ENCODE results near the gene EMD.
"Not testable (repeated sequence)": the region's sequence is repeated elsewhere in the genome, so short reads cannot be mapped to it uniquely, and the experiment has no call there.

The EMD gene

GRCh38 chrX:154378799-154379568 lies at the start of gene EMD:
Gene EMD, plus strand, starts transcription at chrX:154379295. Its CDS starts 190 bp downstream, at chrX:154379485.
- DNase-seq (ENCODE audit: low read depth in 3 of 3), result peak; percentile 84 to 93 (median 92)

DNA sequence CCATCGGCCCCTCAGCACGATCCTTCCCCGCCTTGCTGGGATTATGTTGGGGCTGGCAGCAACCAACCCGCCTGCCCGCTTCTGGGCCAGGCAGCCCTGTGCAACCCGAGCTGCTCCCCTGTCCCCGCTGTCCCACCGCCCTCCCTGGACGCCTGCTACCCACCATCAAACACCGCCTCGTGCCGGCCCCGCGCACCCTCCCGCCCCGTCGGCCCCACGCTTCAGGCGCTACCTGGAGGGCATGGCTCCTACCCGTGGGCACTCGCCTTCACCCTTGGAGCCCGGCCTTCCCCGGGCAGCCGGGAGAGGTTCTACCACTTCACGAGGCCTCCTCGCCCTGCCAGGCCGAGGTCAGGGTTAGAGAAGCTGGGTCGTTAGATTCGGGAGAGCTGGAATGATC lies 46.5 kb upstream of the EMD start:
- no peak for DNase-seq (ENCODE audit: low read depth in 3 of 3)

GRCh38 chrX:154333116-154333515 lies 46.0 kb upstream of the EMD start:
- no peak for DNase-seq (ENCODE audit: low read depth in 3 of 3)

- no peak for DNase-seq (ENCODE audit: low read depth in 3 of 3)
Measured at GRCh38 chrX:154333837-154334271, 45.2 kb upstream of the EMD start.

GRCh38 chrX:154334496-154334895 lies 44.6 kb upstream of the EMD start:
- no peak for DNase-seq (ENCODE audit: low read depth in 3 of 3)

- not testable (repeated sequence) for DNase-seq (ENCODE audit: low read depth in 3 of 3)
Measured at GRCh38 chrX:154341399-154342298, 37.4 kb upstream of the EMD start.

DNA sequence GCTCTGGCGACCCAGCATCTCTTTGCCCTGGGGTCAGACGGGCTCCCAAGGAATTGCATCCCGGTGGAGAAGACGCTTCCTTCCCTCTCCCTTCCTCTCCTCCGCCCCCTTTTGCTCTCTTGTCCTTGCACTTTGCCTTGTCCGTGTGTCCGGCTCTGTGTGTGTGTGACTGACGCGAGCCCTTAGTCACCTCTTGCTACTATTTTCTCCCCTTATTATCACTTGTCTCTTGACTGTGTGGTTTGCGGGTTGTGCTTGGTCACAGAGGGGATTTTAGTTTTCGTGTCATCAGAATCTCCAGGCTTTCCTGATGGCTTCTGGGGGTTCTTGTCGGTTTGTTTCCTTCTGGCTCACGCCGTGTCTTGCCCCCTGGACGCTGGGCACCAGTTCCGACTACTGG lies 36.0 kb upstream of the EMD start:
- not testable (repeated sequence) for DNase-seq (ENCODE audit: low read depth in 3 of 3)

DNA sequence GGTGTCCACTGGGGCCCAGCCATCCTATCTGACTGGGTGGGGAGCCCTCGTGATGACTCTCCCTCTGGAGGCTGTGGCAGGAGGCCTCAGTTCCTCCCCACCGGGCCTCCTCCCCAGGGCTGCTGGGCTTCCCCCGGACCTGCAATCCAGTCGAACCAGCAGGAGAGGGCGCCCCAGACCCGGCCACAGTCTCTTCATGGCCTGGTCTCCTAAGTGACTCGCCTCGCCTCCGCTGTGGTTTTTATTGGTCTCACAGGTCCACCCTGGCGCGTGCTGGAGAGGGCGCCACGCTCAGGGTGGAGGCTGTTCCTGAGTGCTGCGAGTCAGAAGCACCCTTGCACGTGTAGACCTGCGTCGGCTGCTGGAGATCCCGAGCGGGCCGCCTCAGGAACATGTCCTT lies 35.5 kb upstream of the EMD start:
- not testable (repeated sequence) for DNase-seq (ENCODE audit: low read depth in 3 of 3)

GRCh38 chrX:154348114-154348531 lies 31.0 kb upstream of the EMD start:
- DNase-seq (ENCODE audit: low read depth in 3 of 3), result no peak

GRCh38 chrX:154348646-154349358 lies 30.3 kb upstream of the EMD start:
- no peak for DNase-seq (ENCODE audit: low read depth in 3 of 3)

DNA sequence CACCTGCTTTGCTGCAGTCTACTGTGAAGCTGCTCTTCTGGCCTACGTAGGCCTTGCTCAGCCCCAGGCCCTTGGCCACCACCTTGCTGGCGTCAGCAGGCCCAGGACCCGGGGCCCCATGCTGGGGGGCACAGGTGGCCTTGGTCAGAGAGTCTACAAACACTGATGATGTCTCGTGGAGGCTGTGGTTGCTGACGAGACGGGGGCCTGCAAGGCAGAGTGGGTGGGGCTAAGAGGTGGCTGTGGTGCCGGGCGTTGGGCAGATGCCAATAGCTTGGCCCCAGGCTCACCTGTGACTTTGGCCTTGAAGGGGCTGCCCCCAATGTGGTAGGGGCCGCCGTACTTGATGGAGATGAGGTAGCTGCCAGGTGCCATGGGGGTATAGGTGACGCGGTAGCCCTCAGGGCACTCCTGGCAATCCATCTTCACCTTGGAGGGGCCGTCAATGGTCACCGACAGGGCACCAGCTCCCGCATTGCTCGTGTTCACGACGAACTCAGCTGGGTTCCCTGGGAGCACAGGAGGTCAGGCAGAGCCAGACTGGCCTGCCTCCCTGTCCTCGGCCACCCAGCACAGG lies 29.6 kb upstream of the EMD start:
- DNase-seq (ENCODE audit: low read depth in 3 of 3), result no peak

- no peak for DNase-seq (ENCODE audit: low read depth in 3 of 3)
Measured at GRCh38 chrX:154349979-154350378, 29.1 kb upstream of the EMD start.

GRCh38 chrX:154350429-154351182 lies 28.5 kb upstream of the EMD start:
- no peak for DNase-seq (ENCODE audit: low read depth in 3 of 3)

DNA sequence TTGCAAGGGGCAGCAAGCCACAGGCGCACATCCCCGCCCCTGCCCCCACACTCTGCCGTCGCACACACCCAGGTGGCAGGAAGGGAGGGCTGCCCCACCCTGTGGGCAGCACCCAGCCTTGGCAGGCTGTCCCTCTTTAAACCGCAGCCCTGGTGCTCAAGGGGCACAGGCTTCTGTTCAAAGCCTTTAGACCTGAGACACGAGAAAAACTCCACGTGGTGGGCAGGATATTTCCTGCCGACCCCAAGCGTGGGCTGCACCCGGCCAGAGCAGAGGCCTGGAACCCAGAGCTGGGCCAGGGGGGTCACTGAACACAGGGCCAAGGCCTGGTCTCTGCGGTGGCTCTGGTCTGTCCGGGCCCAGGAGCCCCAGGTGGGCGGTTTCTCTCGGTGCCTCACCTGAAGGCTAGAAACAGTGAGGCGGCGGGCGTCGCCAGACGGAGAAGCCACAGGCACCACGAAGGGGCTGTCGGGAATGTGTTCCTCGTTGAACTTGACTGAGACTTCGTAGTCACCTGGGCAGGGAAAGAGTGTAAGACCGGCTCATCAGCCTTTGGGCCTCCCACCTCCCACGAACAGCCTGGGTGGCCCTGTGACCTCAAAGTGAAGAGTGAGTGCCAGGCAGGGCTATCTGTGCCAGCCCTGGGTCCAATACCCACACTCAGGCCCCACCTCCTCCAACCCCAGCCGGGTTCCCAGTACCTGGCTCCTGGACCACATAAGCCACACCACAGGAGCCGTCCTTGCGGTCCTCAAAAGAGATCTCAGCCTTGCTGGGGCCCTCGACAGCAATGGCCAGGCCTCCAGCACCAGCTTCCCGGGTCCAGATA lies 27.7 kb upstream of the EMD start:
- DNase-seq (ENCODE audit: low read depth in 3 of 3), result no peak

GRCh38 chrX:154352012-154352401 lies 27.1 kb upstream of the EMD start:
- DNase-seq (ENCODE audit: low read depth in 3 of 3), result no peak

DNA sequence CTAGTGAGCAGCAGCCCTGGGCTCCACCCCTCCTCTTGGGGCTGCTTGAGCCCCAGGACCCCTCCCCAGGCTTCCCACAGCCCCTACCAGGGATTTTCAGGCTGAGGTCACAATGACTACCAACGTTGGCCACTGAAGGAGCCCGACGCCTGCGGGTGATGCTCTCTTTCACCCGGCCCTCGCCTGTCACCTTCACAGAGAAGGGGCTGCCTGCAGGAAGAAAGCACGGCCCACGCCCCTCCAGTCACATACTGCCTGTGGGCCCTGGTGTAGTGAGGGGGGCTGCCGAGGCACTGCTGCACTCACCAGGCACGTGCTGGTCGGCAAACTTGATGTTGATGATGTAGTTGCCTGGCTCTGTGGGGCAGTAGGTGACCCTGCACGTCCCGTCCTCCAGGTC lies 26.6 kb upstream of the EMD start:
- DNase-seq (ENCODE audit: low read depth in 3 of 3), result no peak

DNA sequence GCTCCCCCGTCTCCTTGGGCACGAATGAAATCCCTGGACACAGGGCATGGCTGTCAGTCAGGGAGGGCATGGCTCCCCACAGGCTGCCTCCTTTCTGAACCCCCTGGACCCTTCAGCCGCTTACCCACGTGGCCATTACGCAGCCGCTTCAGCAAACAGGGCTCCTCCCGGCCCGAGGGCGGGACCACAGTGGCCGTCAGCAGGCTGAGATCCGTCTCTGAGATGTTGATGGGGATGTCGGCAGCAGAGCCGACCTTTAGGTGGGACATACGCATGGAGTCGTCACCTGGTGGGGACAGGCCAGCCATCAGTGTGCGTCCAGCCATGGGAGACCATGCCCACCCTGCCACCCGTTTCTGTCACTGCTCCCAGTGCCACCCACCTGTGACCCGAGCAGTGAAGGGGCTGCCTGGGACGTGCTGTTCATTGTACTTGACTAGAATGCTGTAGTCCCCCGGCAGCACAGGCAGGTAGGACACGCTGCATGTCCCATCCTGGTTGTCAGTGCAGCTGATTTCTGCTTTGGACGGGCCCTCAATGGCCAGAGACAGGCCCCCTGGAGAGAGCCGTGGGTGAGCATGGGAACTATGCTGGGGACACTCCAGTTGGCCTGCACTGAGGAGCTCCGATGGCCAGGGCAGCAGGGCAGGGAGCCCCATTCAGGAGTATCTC lies 25.8 kb upstream of the EMD start:
- DNase-seq (ENCODE audit: low read depth in 3 of 3), result no peak

DNA sequence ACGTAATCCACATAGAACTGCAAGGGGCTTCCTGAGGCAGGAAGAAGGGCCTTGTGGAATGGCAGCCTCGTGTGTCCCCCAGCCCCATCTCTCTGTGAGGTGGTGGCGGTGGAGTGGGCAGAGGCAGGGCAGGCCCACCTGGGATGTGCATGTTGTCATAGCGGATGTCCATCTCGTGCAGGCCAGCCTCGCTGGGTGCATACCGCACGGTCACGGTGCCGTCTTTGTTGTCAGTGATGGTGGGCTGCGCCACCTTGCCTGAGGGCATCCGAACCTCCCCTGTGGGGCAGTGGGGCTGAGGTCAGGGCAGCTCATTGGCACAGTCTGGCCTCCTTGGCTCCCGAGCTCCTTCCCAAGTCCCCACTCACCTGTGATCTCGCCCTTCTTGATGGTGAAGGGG lies 25.1 kb upstream of the EMD start:
- DNase-seq (ENCODE audit: low read depth in 3 of 3), result no peak

GRCh38 chrX:154354516-154354915 lies 24.6 kb upstream of the EMD start:
- DNase-seq (ENCODE audit: low read depth in 3 of 3), result no peak
